RWPE1 (cell line): Measurements from ENCODE around the gene NUDT21.
"Not testable (repeated sequence)": the region's sequence is repeated elsewhere in the genome, so short reads cannot be mapped to it uniquely, and the experiment has no call there.

Experiments used
- CTCF ChIA-PET: fragments of 350-600 bp; sonication (Branson Sonifier 250); formaldehyde crosslinking; extraction: SDS; loops from one replicate; lab custom pipeline; 2021; lab: Yijun Ruan, JAX
- POLR2A ChIA-PET: fragments of 400-600 bp; formaldehyde crosslinking; extraction: SDS; loops from one replicate; lab custom pipeline; 2020; ENCODE audit warnings: antibody characterized with exemption; ENCODE audit not compliant: low non-redundant PET; lab: Yijun Ruan, JAX
- DNase-seq: peaks from one replicate; pipeline ENCODE4 v3.0.0; 2012; ENCODE audit warnings: low spot score
- H3K27ac ChIP-seq: fragments of 450-650 bp; 2 replicates; pipeline ENCODE4 v1.5.1; 2017
- CTCF ChIP-seq: fragments of 450-650 bp; conservative IDR thresholded peaks from 2 replicates; pipeline ENCODE4 v1.5.1; 2017; ENCODE audit warnings: low read depth, mild to moderate bottlenecking

The NUDT21 gene

GRCh38 chr16:56450986-56451752, at the start of gene NUDT21, which contains the start of gene OGFOD1:
TSS of gene NUDT21 (minus strand) at chr16:56451332. CDS start at chr16:56451202, 130 bp downstream.
TSS of gene OGFOD1 (plus strand) at chr16:56451554. CDS start at chr16:56451613, 59 bp downstream.
- no peak for TF ChIP-seq CTCF
- peak; percentile 99 for DNase-seq
- POLR2A ChIA-PET = no interaction called here
- H3K27ac ChIP-seq = peak within 1 kb of the TSS; percentile 86
- CTCF ChIA-PET = interaction anchor here (0.5 to 0.7 kb wide), 2 partner anchors 16 to 395 kb away, joined by 3 to 4 read pairs; no protein-coding TSS in a partner anchor

GRCh38 chr16:56493815-56494214, 42.7 kb upstream of the NUDT21 start:
- ChIA-PET CTCF (no interaction called here), POLR2A (no interaction called here)
- TF ChIP-seq CTCF = no peak
- DNase-seq = no peak
- no peak overlapping the region for H3K27ac ChIP-seq

- DNase-seq = no peak
These were observed 42.0 kb upstream of the NUDT21 start for GRCh38 chr16:56493126-56493525.

GRCh38 chr16:56491657-56492261, 40.6 kb upstream of the NUDT21 start:
- DNase-seq = no peak
- ChIA-PET POLR2A (no interaction called here), CTCF (interaction anchor here (0.6 kb wide), 1 partner anchor 20 kb away, joined by 6 read pairs; no protein-coding TSS in a partner anchor)
- H3K27ac ChIP-seq = no peak overlapping the region
- no peak for TF ChIP-seq CTCF

More at GRCh38 chr16:56493126-56493525, 42.0 kb upstream of the NUDT21 start:
- H3K27ac ChIP-seq = no peak overlapping the region
- CTCF ChIA-PET = no interaction called here
- POLR2A ChIA-PET = no interaction called here
- TF ChIP-seq CTCF = no peak

- DNase-seq, H3K27ac ChIP-seq, POLR2A ChIA-PET: not testable (repeated sequence)
- CTCF ChIA-PET = interaction anchor here (1.1 kb wide), 1 partner anchor 112 kb away, joined by 4 read pairs; no protein-coding TSS in a partner anchor
These were observed 37.7 kb upstream of the NUDT21 start for GRCh38 chr16:56488868-56489267.

GRCh38 chr16:56488035-56488434, 36.9 kb upstream of the NUDT21 start:
- no peak for DNase-seq
- TF ChIP-seq CTCF = no peak
- ChIA-PET POLR2A (no interaction called here), CTCF (interaction anchor here (0.6 to 1.1 kb wide), 2 partner anchors 81 to 113 kb away, joined by 3 to 4 read pairs; no protein-coding TSS in a partner anchor)
- no peak overlapping the region for H3K27ac ChIP-seq

- no peak overlapping the region for H3K27ac ChIP-seq
- TF ChIP-seq CTCF = no peak
- POLR2A ChIA-PET = no interaction called here
- DNase-seq = no peak
- CTCF ChIA-PET = no interaction called here
These were observed 32.3 kb upstream of the NUDT21 start for GRCh38 chr16:56483394-56483793.
